HS-27A (cell line): ENCODE data around the gene SPCS1.
"Not testable (repeated sequence)": the region's sequence is repeated elsewhere in the genome, so short reads cannot be mapped to it uniquely, and the experiment has no call there.

ENCODE experiments used
- DNase-seq: peaks from one replicate; pipeline ENCODE4 v3.0.0-alpha.2; 2012; ENCODE audit warnings: low read depth, missing footprints

SPCS1 gene

DNA sequence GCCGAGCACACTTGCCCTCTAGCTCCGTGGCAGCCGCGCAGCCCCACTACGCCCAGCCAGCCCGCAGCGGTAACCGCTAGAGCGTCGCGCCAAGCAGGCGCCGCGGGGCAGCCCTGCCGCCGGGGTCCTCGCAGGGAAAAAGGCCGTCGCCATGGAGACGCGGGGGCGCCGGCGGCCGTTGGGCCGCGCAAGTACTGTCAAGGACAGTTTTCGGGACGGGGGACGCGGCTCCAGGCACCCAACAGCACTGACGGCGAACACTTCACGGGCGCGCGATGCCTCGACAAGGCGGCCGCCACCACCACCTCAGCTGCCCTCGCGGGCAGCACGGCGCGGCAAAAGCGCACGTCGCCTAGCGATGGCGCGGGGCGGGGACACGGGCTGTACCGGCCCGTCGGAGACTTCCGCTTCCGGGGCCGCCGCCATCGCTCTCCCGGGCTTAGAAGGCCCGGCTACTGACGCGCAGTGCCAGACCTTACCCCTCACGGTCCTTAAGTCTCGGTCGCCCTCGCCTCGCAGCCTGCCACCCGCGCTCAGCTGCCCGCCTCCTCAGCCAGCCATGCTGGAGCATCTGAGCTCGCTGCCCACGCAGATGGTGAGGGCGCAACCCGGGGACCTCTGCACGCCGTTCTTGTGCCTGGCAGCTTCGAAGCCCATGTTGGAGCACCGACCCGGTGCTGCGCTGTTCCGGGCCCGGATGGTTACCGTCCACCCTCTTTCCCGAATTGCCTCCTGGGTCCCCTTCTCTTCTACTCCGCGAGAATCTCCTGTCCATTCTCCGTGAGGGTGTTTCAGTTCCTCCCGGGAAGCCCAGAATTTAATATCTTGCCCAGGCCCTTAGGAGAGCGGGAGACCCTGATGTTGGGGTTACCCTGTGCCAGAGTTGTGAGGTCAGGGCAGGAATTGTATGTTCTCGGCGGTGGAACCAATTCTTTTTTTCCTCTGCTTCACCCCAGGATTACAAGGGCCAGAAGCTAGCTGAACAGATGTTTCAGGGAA, at the start of gene SPCS1, which contains the start of gene GLT8D1:
Gene SPCS1 (plus strand): TSS at position 419 of the 999 bp plus-strand sequence. CDS start 141 bp downstream, at position 560.
Gene GLT8D1 (minus strand): TSS at position 104 of the 999 bp plus-strand sequence. CDS start 5,331 bp downstream, outside the sequence.
- peak; percentile 71 for DNase-seq

DNA sequence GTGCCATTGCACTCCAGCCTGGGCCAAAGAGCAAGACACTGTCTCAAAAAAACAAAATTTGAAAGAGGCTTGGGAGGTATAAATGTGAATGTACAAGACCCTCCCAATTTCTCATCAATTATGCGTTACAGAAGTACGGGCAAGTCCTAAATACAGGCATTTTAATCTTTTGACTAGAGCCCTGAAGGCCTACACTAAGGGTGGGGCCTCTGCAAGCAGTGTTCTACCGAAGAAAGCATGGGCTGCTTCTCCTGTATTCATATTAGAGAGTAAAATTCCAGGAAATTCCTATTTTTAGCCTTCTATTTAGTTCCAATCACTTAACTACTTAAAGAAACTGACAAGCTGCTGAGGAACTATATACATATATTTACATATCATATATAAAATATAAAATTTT, 45.9 kb upstream of the SPCS1 start:
- no peak for DNase-seq

DNA sequence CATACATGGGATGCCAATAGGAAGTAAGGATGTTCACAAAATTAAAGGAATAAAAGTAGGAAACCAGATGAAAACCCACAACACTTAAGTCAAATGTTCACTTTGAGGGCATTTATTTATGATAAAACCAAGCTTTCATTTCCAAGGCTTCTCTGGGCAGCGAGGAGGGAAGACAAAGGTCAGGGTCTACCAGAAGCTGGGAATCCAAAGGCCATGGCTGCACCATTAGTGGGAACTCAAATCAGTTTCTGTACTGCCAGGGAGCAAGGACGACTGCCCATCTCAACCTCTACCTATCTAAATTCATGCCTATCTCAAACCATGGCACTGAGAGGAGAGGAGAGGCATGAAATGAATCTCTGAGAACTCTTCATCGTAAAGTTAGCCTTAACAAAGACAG, 42.8 kb upstream of the SPCS1 start:
- no peak for DNase-seq

- peak; percentile 99 for DNase-seq
Observed at GRCh38 chr3:52670621-52671521, 35.0 kb upstream of the SPCS1 start.

DNA sequence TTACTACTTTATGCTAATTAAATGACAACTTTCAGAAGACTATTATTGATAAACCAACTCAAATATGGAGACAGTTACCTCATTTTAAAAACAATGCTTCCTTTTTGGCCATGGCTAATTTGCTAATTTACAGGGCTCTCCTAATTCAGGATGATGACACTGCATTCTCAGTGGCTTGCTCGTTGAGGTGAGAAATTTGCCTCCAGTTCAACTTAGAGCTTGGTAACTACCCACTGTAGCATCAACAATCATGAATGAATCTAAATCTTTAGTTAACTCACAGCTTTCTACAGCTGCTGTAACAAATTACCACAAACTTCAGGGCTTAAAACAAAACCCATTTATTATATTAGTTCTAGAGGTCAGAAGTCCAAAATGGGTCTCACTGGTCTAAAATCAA, 34.2 kb upstream of the SPCS1 start:
- no peak for DNase-seq

- DNase-seq, result not testable (repeated sequence)
Observed at GRCh38 chr3:52676201-52676600, 29.7 kb upstream of the SPCS1 start.

- DNase-seq, result no peak
Observed at GRCh38 chr3:52678265-52679198, 27.4 kb upstream of the SPCS1 start.

DNA sequence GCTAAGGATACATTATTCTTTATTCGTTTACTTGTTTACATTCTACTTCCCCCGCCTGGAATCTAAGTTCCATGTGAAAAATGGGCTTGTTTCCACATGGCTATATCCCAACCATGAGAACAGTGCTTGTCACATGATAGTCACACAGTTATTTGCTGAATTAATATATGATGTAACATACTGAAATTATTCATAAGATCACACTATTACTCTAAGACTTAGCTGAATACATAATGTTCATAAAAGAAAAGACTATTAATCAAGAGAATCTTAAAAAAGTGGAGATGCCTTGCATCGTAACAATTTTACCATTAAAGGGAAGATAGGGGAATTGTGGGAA, 26.7 kb upstream of the SPCS1 start:
- DNase-seq, result no peak

DNA sequence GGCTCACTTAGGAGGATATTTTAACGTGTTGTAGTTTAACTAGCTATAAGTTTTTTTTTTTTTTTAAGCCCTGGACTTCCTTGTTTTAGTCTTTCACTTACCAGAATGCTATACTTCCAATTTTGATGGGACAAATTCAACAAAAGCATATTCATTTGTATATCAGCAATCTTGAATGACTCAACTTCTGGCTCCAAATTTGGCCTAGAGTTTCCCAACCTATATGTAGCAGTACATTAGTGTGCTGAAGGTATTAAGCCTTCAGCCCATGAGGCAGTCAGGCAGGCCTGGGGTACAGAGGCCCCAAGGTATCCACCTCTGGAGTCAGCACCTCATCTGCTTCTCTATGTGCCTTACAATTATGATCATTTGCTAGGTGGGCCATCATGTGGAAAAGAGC, 26.1 kb upstream of the SPCS1 start:
- DNase-seq, result no peak

GRCh38 chr3:52681596-52681995, 24.3 kb upstream of the SPCS1 start:
- DNase-seq, result no peak

DNA sequence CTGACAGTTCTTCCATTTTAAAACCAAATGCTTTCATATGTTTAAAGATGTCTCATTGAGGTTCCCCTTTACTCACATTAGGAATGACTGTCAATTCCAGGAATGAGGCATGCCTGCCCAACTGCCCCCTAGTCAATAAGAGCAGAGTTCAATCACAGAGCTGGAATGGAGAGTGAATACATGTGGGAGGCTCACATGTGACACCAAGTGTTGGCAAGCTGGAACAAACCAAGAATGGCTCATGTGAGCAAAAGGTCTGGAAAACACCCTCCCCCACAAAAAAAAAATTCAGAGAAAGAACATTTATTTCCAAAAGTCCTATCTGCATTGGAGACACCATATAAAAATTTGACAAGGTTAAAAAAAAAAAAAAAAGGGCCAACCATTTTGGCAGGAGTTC, 23.9 kb upstream of the SPCS1 start:
- no peak for DNase-seq

DNA sequence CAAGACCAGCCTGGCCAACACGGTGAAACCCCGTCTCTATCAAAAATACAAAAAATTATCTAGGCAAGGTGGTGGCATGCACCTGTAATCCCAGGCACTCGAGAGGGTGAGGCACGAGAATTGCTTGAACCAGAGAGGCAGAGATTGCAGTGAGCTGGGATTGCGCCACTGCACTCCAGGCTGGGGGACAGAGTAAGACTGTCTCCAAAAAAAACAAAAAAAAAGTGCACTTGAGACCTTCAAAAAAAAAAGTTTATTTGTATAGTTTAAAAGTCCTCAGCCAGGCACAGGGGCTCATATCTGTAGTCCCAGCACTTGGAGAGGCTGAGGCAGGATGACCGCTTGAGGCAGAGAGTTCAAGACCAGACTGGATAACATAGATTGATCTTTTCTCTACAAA, 22.3 kb upstream of the SPCS1 start:
- no peak for DNase-seq

GRCh38 chr3:52684184-52684583, 21.7 kb upstream of the SPCS1 start:
- DNase-seq, result no peak

DNA sequence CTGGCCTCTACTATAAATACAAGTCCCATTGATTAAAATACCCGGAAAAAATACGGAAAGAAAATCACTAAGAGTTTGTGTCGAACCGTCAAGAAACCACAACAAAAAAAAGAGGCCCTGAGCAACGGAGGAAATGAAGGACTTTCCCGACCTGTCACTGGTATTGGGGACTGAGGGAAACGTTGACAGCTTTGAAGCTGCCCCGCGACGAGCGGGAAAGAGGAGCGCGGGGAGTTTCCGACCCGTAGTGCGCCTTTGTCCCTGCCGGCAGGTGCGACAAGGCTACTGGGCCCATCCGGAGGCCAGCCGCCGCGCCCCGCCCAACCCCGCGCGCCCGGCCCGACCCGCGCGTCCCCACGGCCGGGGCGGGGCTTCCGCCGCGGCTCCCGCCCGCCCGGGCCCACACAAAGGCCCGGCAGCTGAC, 20.6 kb upstream of the SPCS1 start:
- DNase-seq, result no peak

DNA sequence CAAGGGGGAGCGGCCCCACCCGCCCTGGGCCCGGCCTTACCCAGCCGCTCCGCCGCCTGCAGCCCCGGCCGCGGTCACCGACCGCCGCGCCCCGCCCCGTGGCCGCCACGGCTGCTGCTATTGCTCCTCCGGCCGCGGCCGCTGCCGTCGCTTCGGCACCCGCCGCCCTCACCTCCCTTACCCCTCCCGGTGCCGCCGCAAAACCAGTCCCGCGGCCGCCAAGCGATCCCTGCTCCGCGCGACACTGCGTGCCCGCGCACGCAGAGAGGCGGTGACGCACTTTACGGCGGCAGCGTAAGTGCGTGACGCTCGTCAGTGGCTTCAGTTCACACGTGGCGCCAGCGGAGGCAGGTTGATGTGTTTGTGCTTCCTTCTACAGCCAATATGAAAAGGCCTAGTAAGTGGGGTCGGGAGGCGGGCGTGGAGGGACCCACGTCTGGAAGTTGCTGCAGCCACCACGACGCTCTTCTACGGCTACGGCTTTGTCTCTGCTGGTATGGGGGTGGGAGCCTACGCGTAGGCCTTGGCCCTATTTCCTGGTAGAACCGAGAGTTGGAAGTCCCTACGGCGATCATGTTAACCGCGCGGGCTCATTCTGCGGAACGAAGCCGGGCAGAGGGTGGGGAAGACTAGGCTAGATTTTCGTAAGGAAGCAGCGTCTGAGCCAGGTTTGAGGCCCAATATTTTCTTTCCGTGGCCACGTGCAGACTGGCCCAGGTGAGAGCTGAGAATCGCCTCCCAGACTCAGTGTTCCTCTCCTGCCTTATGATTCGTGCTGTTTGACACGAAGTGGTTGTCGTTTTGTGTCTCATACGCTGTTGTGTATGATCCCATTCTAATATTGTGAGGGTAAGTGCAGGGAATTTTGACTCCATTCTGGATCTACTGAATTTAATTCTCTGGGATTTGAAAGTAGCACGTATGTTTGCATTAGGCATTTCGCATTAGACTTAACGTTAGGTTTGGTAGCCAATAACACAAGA, 19.9 kb upstream of the SPCS1 start, which contains the start of the genes GNL3 and PBRM1:
Gene GNL3 (plus strand): TSS at position 324 of the 983 bp plus-strand sequence. CDS start 61 bp downstream, at position 385.
Gene PBRM1 (minus strand): TSS at position 205 of the 983 bp plus-strand sequence.
- peak; percentile 83 for DNase-seq

- DNase-seq, result no peak
Observed at GRCh38 chr3:52688266-52688665, 17.6 kb upstream of the SPCS1 start.

GRCh38 chr3:52689151-52689550, 16.8 kb upstream of the SPCS1 start:
- no peak for DNase-seq

- DNase-seq, result no peak
Observed at GRCh38 chr3:52690560-52690959, 15.3 kb upstream of the SPCS1 start.

- DNase-seq, result no peak
Observed at GRCh38 chr3:52693071-52693470, 12.8 kb upstream of the SPCS1 start.
